WTC11 (cell line): ENCODE data around the gene LYST.

Source experiments
- ATF3 ChIP-seq: sonication (generic); formaldehyde crosslinking; conservative IDR thresholded peaks from 2 replicates; pipeline ENCODE4 v1.8.1; 2022; ENCODE audit warnings: mild to moderate bottlenecking, missing genetic modification reagents
- CTCF ChIP-seq: fragments of 200-600 bp; IDR thresholded peaks from 2 replicates; pipeline ENCODE4 v1.8.0; 2022; ENCODE audit warnings: antibody characterized with exemption
- E2F4 ChIP-seq: sonication (generic); formaldehyde crosslinking; IDR thresholded peaks from 2 replicates; pipeline ENCODE4 v1.8.1; 2022; ENCODE audit warnings: low read depth, mild to moderate bottlenecking, moderate library complexity, missing genetic modification reagents, borderline replicate concordance
- EMX1 ChIP-seq: fragments of 250-450 bp; sonication (Bioruptor Pico); IDR thresholded peaks from 2 replicates; pipeline ENCODE4 v1.8.0; 2021; ENCODE audit warnings: mild to moderate bottlenecking
- IRF2 ChIP-seq: sonication (generic); formaldehyde crosslinking; IDR thresholded peaks from 2 replicates; pipeline ENCODE4 v1.8.0; 2022; ENCODE audit warnings: low read depth, missing genetic modification reagents, borderline replicate concordance
- JUN ChIP-seq: sonication (generic); formaldehyde crosslinking; IDR thresholded peaks from 2 replicates; pipeline ENCODE4 v1.8.0; 2023; ENCODE audit warnings: mild to moderate bottlenecking, missing genetic modification reagents
- MAX ChIP-seq: sonication (generic); formaldehyde crosslinking; IDR thresholded peaks from 2 replicates; pipeline ENCODE4 v1.8.0; 2022; ENCODE audit warnings: mild to moderate bottlenecking, missing genetic modification reagents
- NFYB ChIP-seq: sonication (generic); formaldehyde crosslinking; conservative IDR thresholded peaks from 2 replicates; pipeline ENCODE4 v1.8.0; 2022; ENCODE audit warnings: low read depth, missing genetic modification reagents
- USF2 ChIP-seq: sonication (generic); formaldehyde crosslinking; IDR thresholded peaks from 2 replicates; pipeline ENCODE4 v1.8.1; 2023; ENCODE audit warnings: mild to moderate bottlenecking, missing genetic modification reagents, moderate library complexity
- ZBTB43 ChIP-seq: sonication (generic); formaldehyde crosslinking; IDR thresholded peaks from 2 replicates; pipeline ENCODE4 v1.8.1; 2023; ENCODE audit warnings: mild to moderate bottlenecking, missing genetic modification reagents
- ZMAT4 ChIP-seq: fragments of 250-450 bp; sonication (Bioruptor Pico); IDR thresholded peaks from 2 replicates; pipeline ENCODE4 v1.9.0; 2021; ENCODE audit warnings: mild to moderate bottlenecking
- ZNF121 ChIP-seq: sonication (generic); formaldehyde crosslinking; IDR thresholded peaks from 2 replicates; pipeline ENCODE4 v1.8.0; 2023; ENCODE audit warnings: missing genetic modification reagents

GRCh38 chr1:235873571-235873970 lies 6.9 kb upstream of the LYST start:
- TF ChIP-seq NFYB (CRISPR knock-in tag) (no peak), CTCF (no peak), ATF3 (no peak), USF2 (no peak), MAX (no peak), ZMAT4 (CRISPR knock-in tag) (no peak), E2F4 (CRISPR knock-in tag) (no peak), EMX1 (CRISPR knock-in tag) (no peak), IRF2 (CRISPR knock-in tag) (no peak), JUN (CRISPR knock-in tag) (no peak), ZBTB43 (CRISPR knock-in tag) (no peak), ZNF121 (CRISPR knock-in tag) (no peak)
